CD4-positive, alpha-beta memory T cell (primary cell): ENCODE measurements around the gene VPS72. TPM values are rescaled to one million over a fixed set of nuclear protein-coding genes. Genes with fewer than 3 reads are reported as not detected.

Experiments used
- CTCF ChIA-PET: fragments of 350-600 bp; sonication (Branson Sonifier 250); formaldehyde crosslinking; loops from one replicate; lab custom pipeline; 2021; ENCODE audit warnings: inconsistent platforms; ENCODE audit not compliant: partially characterized antibody; lab: Charles Lee
- POLR2A ChIA-PET: fragments of 350-600 bp; sonication (Branson Sonifier 250); formaldehyde crosslinking; loops from one replicate; lab custom pipeline; 2021; ENCODE audit not compliant: partially characterized antibody; lab: Charles Lee
- DNase-seq, 5 donors: peaks; one replicate each; pipeline versions ENCODE4 v3.0.0 to v3.0.0-alpha.2; 2020 to 2022; ENCODE audit warnings: mixed read lengths in 1 of 5
- H3K27ac ChIP-seq: one replicate; pipeline ENCODE4 v1.7.0; 2013; ENCODE audit warnings: low read depth, low read length
- H3K27me3 ChIP-seq: 2 replicates; pipeline ENCODE4 v1.7.0; 2013; ENCODE audit warnings: mild to moderate bottlenecking, low read length, moderate library complexity; ENCODE audit not compliant: insufficient read depth
- H3K36me3 ChIP-seq: 2 replicates; pipeline ENCODE4 v1.7.0; 2013; ENCODE audit warnings: mild to moderate bottlenecking, low read length, moderate library complexity; ENCODE audit not compliant: insufficient read depth
- H3K4me1 ChIP-seq: 2 replicates; pipeline ENCODE4 v1.7.0; 2013; ENCODE audit warnings: mild to moderate bottlenecking, low read length, moderate library complexity; ENCODE audit not compliant: insufficient read depth
- H3K4me3 ChIP-seq, 2 donors: one replicate each; pipeline ENCODE4 v1.7.0; 2013; ENCODE audit warnings: low read length in 2 of 2, mild to moderate bottlenecking in 1 of 2
- H3K9me3 ChIP-seq, 2 donors: one replicate each; pipeline ENCODE4 v1.7.0; 2013; ENCODE audit warnings: low read length in 2 of 2, control low read depth in 1 of 2; ENCODE audit not compliant: control insufficient read depth in 1 of 2
- H3K27ac Mint-ChIP-seq, 7 donors: one replicate each; pipeline ENCODE4 v1.8.0; 2020 to 2021; ENCODE audit warnings: mixed read lengths in 7 of 7, mild to moderate bottlenecking in 6 of 7, inconsistent platforms in 3 of 7, moderate library complexity in 3 of 7
- H3K27me3 Mint-ChIP-seq, 2 donors: one replicate each; pipeline ENCODE4 v1.8.0; 2020 to 2021; ENCODE audit warnings: mixed read lengths in 2 of 2
- H3K36me3 Mint-ChIP-seq, 2 donors: one replicate each; pipeline ENCODE4 v1.8.0; 2020 to 2021; ENCODE audit warnings: mixed read lengths in 2 of 2, inconsistent platforms in 1 of 2, mild to moderate bottlenecking in 1 of 2
- H3K4me1 Mint-ChIP-seq, 4 donors: one replicate each; pipeline ENCODE4 v1.8.0; 2020 to 2021; ENCODE audit warnings: mixed read lengths in 4 of 4, mild to moderate bottlenecking in 1 of 4
- H3K4me3 Mint-ChIP-seq, 8 donors: one replicate each; pipeline ENCODE4 v1.8.0; 2020 to 2021; ENCODE audit warnings: mixed read lengths in 8 of 8, mild to moderate bottlenecking in 7 of 8, moderate library complexity in 6 of 8, inconsistent platforms in 3 of 8
- H3K9me3 Mint-ChIP-seq, 8 donors: one replicate each; pipeline ENCODE4 v1.8.0; 2020 to 2021; ENCODE audit warnings: mixed read lengths in 8 of 8, mild to moderate bottlenecking in 5 of 8, inconsistent platforms in 3 of 8, moderate library complexity in 1 of 8
- intact Hi-C: fragments of 100-400 bp; cut with micrococcal nuclease; formaldehyde crosslinking; loops from one replicate; pipeline ENCODE4 v1.15.1; 2023
- polyA plus RNA-seq, 2 donors: library from polyadenylated mRNA; unstranded; fragments of 300-500 nt; fragmentation: Illumina TruSeq; gene quantifications; one replicate each; pipeline ENCODE4 v1.2.3, GENCODE V29; 2021
- total RNA-seq, 2 experiments: library from RNA; stranded (reverse); gene quantifications; one replicate each; pipeline ENCODE4 v1.2.3, GENCODE V29; 2021

VPS72 gene
- total and polyA plus RNA-seq, 4 experiments from 2014 or later, result 68.1 to 102 (median 74.5) TPM

- DNase-seq, result no peak
- Histone ChIP-seq H3K4me1 (peaks cover 14% of the 10 kb centered on the region), H3K9me3 (no peaks in the 10 kb centered on the region), H3K4me3 (no peak overlapping the region), H3K27ac (no peak overlapping the region), H3K27me3 (peaks cover 6% of the 10 kb centered on the region), H3K36me3 (no peaks in the 10 kb centered on the region)
- ChIA-PET POLR2A (no interaction called here), CTCF (interaction anchor here (0.6 to 1.0 kb wide), 5 partner anchors 26 to 119 kb away, joined by 3 to 4 read pairs (median 3); partner anchors contain the start of gene VPS72)
- peaks cover 3 to 11% of the 10 kb centered on the region in 2 donors for H3K27me3 Mint-ChIP-seq
- peaks cover 8 to 11% of the 10 kb centered on the region in 2 donors for H3K36me3 Mint-ChIP-seq
- no peak overlapping the region for H3K4me3 Mint-ChIP-seq
- no peak overlapping the region for H3K27ac Mint-ChIP-seq
- no peaks in the 10 kb centered on the region for H3K9me3 Mint-ChIP-seq
- intact Hi-C loops, result no loop called here
- H3K4me1 Mint-ChIP-seq, result peaks cover 7 to 21% (median 15%) of the 10 kb centered on the region in 4 donors
These were observed 61.2 kb downstream of the VPS72 start for GRCh38 chr1:151128800-151129199.

Other genes with a start within 250 kb of the VPS72 start
- 100 to 1,000 TPM; 145 to 149 TPM for gene CERS2, start 215.4 kb downstream of the VPS72 start, total RNA-seq
- gene CERS2, start 215.4 kb downstream of the VPS72 start, polyA plus RNA-seq, result 100 to 1,000 TPM; 184 to 206 TPM
- gene ANXA9, start 207.9 kb downstream of the VPS72 start, total RNA-seq, result under 1 TPM in 1 of 2 experiments, not detected in 1; 0.17 TPM
- gene ANXA9, start 207.9 kb downstream of the VPS72 start, polyA plus RNA-seq, result under 1 TPM; 0.23 to 0.33 TPM
- 10 to 100 TPM; 31.4 to 32.1 TPM for gene MINDY1, start 183.3 kb downstream of the VPS72 start, total RNA-seq
- gene MINDY1, start 183.3 kb downstream of the VPS72 start, polyA plus RNA-seq, result 10 to 100 TPM in 1 of 2 donors, 1 to 10 TPM in 1; 6.5 to 17.6 TPM
- 10 to 100 TPM; 35.0 to 38.9 TPM for gene PRUNE1, start 181.7 kb downstream of the VPS72 start, total RNA-seq
- 10 to 100 TPM; 52.6 to 59.0 TPM for gene PRUNE1, start 181.7 kb downstream of the VPS72 start, polyA plus RNA-seq
- gene BNIPL, start 153.6 kb downstream of the VPS72 start, total RNA-seq, result 1 to 10 TPM; 4.6 to 8.3 TPM
- not detected for gene BNIPL, start 153.6 kb downstream of the VPS72 start, polyA plus RNA-seq
- 1 to 10 TPM; 2.4 to 3.5 TPM for gene C1orf56, start 142.4 kb downstream of the VPS72 start, total RNA-seq
- 1 to 10 TPM; 1.4 to 3.6 TPM for gene C1orf56, start 142.4 kb downstream of the VPS72 start, polyA plus RNA-seq
- 100 to 1,000 TPM; 478 to 483 TPM for gene CDC42SE1, start 130.6 kb downstream of the VPS72 start, total RNA-seq
- gene CDC42SE1, start 130.6 kb downstream of the VPS72 start, polyA plus RNA-seq, result 100 to 1,000 TPM in 1 of 2 donors, 10 to 100 TPM in 1; 66.2 to 100 TPM
- gene MLLT11, start 129.8 kb downstream of the VPS72 start, total RNA-seq, result 1 to 10 TPM; 4.5 to 4.9 TPM
- 1 to 10 TPM; 3.6 to 3.9 TPM for gene MLLT11, start 129.8 kb downstream of the VPS72 start, polyA plus RNA-seq
- 10 to 100 TPM; 36.8 to 42.8 TPM for gene GABPB2, start 119.4 kb downstream of the VPS72 start, total RNA-seq
- 10 to 100 TPM in 1 of 2 donors, 1 to 10 TPM in 1; 4.9 to 14.2 TPM for gene GABPB2, start 119.4 kb downstream of the VPS72 start, polyA plus RNA-seq
- 1 to 10 TPM; 7.6 to 8.2 TPM for gene SEMA6C, start 43.6 kb downstream of the VPS72 start, total RNA-seq
- gene SEMA6C, start 43.6 kb downstream of the VPS72 start, polyA plus RNA-seq, result 1 to 10 TPM in 1 of 2 donors, under 1 TPM in 1; 0.54 to 2.1 TPM
- 10 to 100 TPM; 45.9 to 49.7 TPM for gene TNFAIP8L2, start 33.5 kb downstream of the VPS72 start, total RNA-seq
- 10 to 100 TPM; 10.8 to 42.3 TPM for gene TNFAIP8L2, start 33.5 kb downstream of the VPS72 start, polyA plus RNA-seq
- gene LYSMD1, start 24.3 kb downstream of the VPS72 start, total RNA-seq, result 1 to 10 TPM; 1.0 to 1.3 TPM
- under 1 TPM in 1 of 2 donors, not detected in 1; 0.59 TPM for gene LYSMD1, start 24.3 kb downstream of the VPS72 start, polyA plus RNA-seq
- 10 to 100 TPM; 57.4 to 61.4 TPM for gene SCNM1, start 24.1 kb downstream of the VPS72 start, total RNA-seq
- 10 to 100 TPM; 76.5 to 80.9 TPM for gene SCNM1, start 24.1 kb downstream of the VPS72 start, polyA plus RNA-seq
- gene TMOD4, start 14.2 kb downstream of the VPS72 start, total RNA-seq, result 1 to 10 TPM; 6.4 TPM
- gene TMOD4, start 14.2 kb downstream of the VPS72 start, polyA plus RNA-seq, result not detected
- gene PIP5K1A, start 8.4 kb upstream of the VPS72 start, total RNA-seq, result 10 to 100 TPM; 50.8 to 53.1 TPM
- gene PIP5K1A, start 8.4 kb upstream of the VPS72 start, polyA plus RNA-seq, result 10 to 100 TPM; 13.7 to 16.2 TPM
- 100 to 1,000 TPM; 143 to 151 TPM for gene PSMD4, start 64.5 kb upstream of the VPS72 start, total RNA-seq
- 100 to 1,000 TPM; 242 to 380 TPM for gene PSMD4, start 64.5 kb upstream of the VPS72 start, polyA plus RNA-seq
- 10 to 100 TPM; 39.2 to 39.3 TPM for gene ZNF687, start 92.1 kb upstream of the VPS72 start, total RNA-seq
- 1 to 10 TPM in 1 of 2 donors, under 1 TPM in 1; 0.36 to 1.3 TPM for gene ZNF687, start 92.1 kb upstream of the VPS72 start, polyA plus RNA-seq
- gene PI4KB, start 137.2 kb upstream of the VPS72 start, total RNA-seq, result 10 to 100 TPM; 87.2 to 97.4 TPM
- gene PI4KB, start 137.2 kb upstream of the VPS72 start, polyA plus RNA-seq, result 10 to 100 TPM; 56.6 to 68.8 TPM
- 10 to 100 TPM; 56.3 to 64.3 TPM for gene RFX5, start 157.1 kb upstream of the VPS72 start, total RNA-seq
- 10 to 100 TPM; 32.1 to 33.6 TPM for gene RFX5, start 157.1 kb upstream of the VPS72 start, polyA plus RNA-seq
- gene SELENBP1, start 182.5 kb upstream of the VPS72 start, total RNA-seq, result not detected
- gene SELENBP1, start 182.5 kb upstream of the VPS72 start, polyA plus RNA-seq, result not detected
- gene PSMB4, start 209.4 kb upstream of the VPS72 start, total RNA-seq, result 100 to 1,000 TPM; 189 to 202 TPM
- gene PSMB4, start 209.4 kb upstream of the VPS72 start, polyA plus RNA-seq, result 10 to 100 TPM; 68.2 to 85.7 TPM